NCI-H460 (cell line): ENCODE measurements around the gene NT5DC3. TPM values are rescaled to one million over a fixed set of nuclear protein-coding genes. Genes with fewer than 3 reads are reported as not detected.

ENCODE experiments used
- total RNA-seq: library from RNA; depleted of rRNA; stranded (reverse); fragments of >200 nt; shearing (Covaris generic); gene quantifications from 2 replicates; pipeline ENCODE4 v1.2.3, GENCODE V29; 2014; rRNA removed

Gene NT5DC3
- total RNA-seq, 1 experiment from 2014 or later: 15.1 TPM

Other genes with a start within 250 kb of the NT5DC3 start
- gene HSP90B1, start 89.2 kb upstream of the NT5DC3 start, total RNA-seq: 699 and 838 TPM in 2 replicates
- 53.9 and 54.0 TPM in 2 replicates for gene TDG, start 124.6 kb upstream of the NT5DC3 start, total RNA-seq
- 0.26 and 0.59 TPM in 2 replicates for gene GLT8D2, start 209.0 kb upstream of the NT5DC3 start, total RNA-seq
- gene HCFC2, start 223.3 kb upstream of the NT5DC3 start, total RNA-seq: 5.0 and 5.3 TPM in 2 replicates